K562 (cell line): Measurements from ENCODE around the gene HAT1. TPM values are rescaled to one million over a fixed set of nuclear protein-coding genes. Genes with fewer than 3 reads are reported as not detected.

Experiments used
- ATAC-seq: fragments of 200-7000 bp; cut with Tn5 transposase; 3 replicates; pipeline ENCODE4 v1.9.1; 2020; ENCODE audit warnings: moderate library complexity
- BruUV-seq: library from RNA; stranded (reverse); fragments of 400-500 nt; replicated peaks from 2 replicates; lab custom pipeline; 2021; lab: Mats Ljungman, UMichigan
- CTCF ChIA-PET: fragments of 300-600 bp; formaldehyde crosslinking; extraction: SDS; loops from one replicate; lab custom pipeline; 2021; ENCODE audit warnings: low intra/inter-chr PET ratio; lab: Yijun Ruan, JAX
- POLR2A ChIA-PET: fragments of 300-600, 350-650 bp; sonication (Branson Sonifier 250); formaldehyde crosslinking; extraction: SDS; loops from one replicate; lab custom pipeline; 2021; ENCODE audit warnings: antibody characterized with exemption, inconsistent platforms; lab: Yijun Ruan, JAX
- DNase-seq, 4 experiments: peaks; one replicate each; pipeline versions ENCODE4 v3.0.0 to v3.0.0-alpha.2; 2011 to 2018; ENCODE audit warnings: low spot score in 3 of 4, mixed read lengths in 3 of 4; ENCODE audit errors: extremely low read depth in 1 of 4
- FAIRE-seq: peaks from 2 replicates; lab custom pipeline; 2011; peaks lifted over from hg19 to GRCh38; lab: Jason Lieb, UNC
- H2AFZ ChIP-seq: 2 replicates; pipeline ENCODE4 v1.6.0; 2011; ENCODE audit warnings: low read depth, low read length, control low read depth, inconsistent platforms
- H3K27ac ChIP-seq: fragments of 200-600 bp; 3 replicates; pipeline ENCODE4 v1.8.0; 2011; ENCODE audit warnings: low read depth, mild to moderate bottlenecking, control low read depth, inconsistent platforms, low read length, moderate library complexity, mixed read lengths; ENCODE audit errors: extremely low read depth
- H3K27me3 ChIP-seq, 2 experiments: fragments of 300-600 bp in 1 of 2; 2 replicates in 1 of 2; 3 replicates in 1 of 2; pipeline versions ENCODE4 v1.6.0 to v1.8.0; 2011; ENCODE audit warnings: inconsistent platforms in 2 of 2, low read length in 2 of 2, mild to moderate bottlenecking in 1 of 2, mixed read lengths in 1 of 2, moderate library complexity in 1 of 2; ENCODE audit not compliant: control insufficient read depth in 2 of 2, insufficient read depth in 2 of 2
- H3K36me3 ChIP-seq: fragments of 300-600 bp; 3 replicates; pipeline ENCODE4 v1.8.0; 2011; ENCODE audit warnings: mild to moderate bottlenecking, low read length, inconsistent platforms; ENCODE audit not compliant: control insufficient read depth, insufficient read depth
- H3K4me1 ChIP-seq, 2 experiments: fragments of 200-600 bp in 1 of 2; replicated peaks in 1 of 2; 2 replicates in 1 of 2; 3 replicates in 1 of 2; pipeline versions ENCODE4 v1.5.1 to v1.8.0; 2011; ENCODE audit warnings: inconsistent platforms in 2 of 2, low read length in 2 of 2, mild to moderate bottlenecking in 1 of 2, mixed read lengths in 1 of 2, moderate library complexity in 1 of 2; ENCODE audit not compliant: control insufficient read depth in 2 of 2, insufficient read depth in 2 of 2
- H3K4me2 ChIP-seq: 2 replicates; pipeline ENCODE4 v1.6.1; 2011; ENCODE audit warnings: low read length, control low read depth, inconsistent platforms, mixed read lengths; ENCODE audit not compliant: insufficient read depth
- H3K4me3 ChIP-seq: fragments of 200-600 bp; sonication (generic), shearing (Covaris generic); 2 replicates; pipeline ENCODE4 v1.5.1; 2016; ENCODE audit warnings: control low read depth, inconsistent platforms
- H3K79me2 ChIP-seq: fragments of 200-600 bp; 3 replicates; pipeline ENCODE4 v1.8.0; 2011; ENCODE audit warnings: low read length, inconsistent platforms; ENCODE audit not compliant: control insufficient read depth, insufficient read depth
- H3K9ac ChIP-seq, 2 experiments: 2 replicates each; pipeline versions ENCODE4 v1.6.0 to v1.6.1; 2011; ENCODE audit warnings: low read depth in 2 of 2, low read length in 2 of 2, control low read depth in 1 of 2, inconsistent platforms in 1 of 2, mild to moderate bottlenecking in 1 of 2, mixed read lengths in 1 of 2; ENCODE audit not compliant: insufficient read depth in 1 of 2
- H3K9me1 ChIP-seq: one replicate; pipeline ENCODE4 v1.6.0; 2011; ENCODE audit warnings: inconsistent platforms, mild to moderate bottlenecking, low read length, moderate library complexity; ENCODE audit not compliant: control insufficient read depth, insufficient read depth
- H3K9me3 ChIP-seq: replicated peaks from 2 replicates; pipeline ENCODE4 v1.5.1; 2011; ENCODE audit warnings: low read depth, low read length, inconsistent platforms; ENCODE audit not compliant: control insufficient read depth, insufficient read depth
- H4K20me1 ChIP-seq: replicated peaks from 2 replicates; pipeline ENCODE4 v1.6.1; 2011; ENCODE audit warnings: low read length, inconsistent platforms, mixed read lengths; ENCODE audit not compliant: control insufficient read depth, insufficient read depth
- CEBPB ChIP-seq: fragments of 450-650 bp; IDR thresholded peaks from 2 replicates; pipeline ENCODE4 v1.6.1; 2016; ENCODE audit warnings: missing genetic modification characterization, missing compliant biosample characterization
- CEBPG ChIP-seq, 3 experiments: fragments of 200-800 bp in 1 of 3; sonication (Bioruptor generic) in 1 of 3; sonication (generic) in 1 of 3; formaldehyde crosslinking in 1 of 3; IDR thresholded peaks in 2 of 3; conservative IDR thresholded peaks in 1 of 3; 2 replicates each; pipeline versions ENCODE4 v1.6.1 to v1.8.0; 2016 to 2022; ENCODE audit warnings: missing compliant biosample characterization in 2 of 3, missing genetic modification characterization in 2 of 3, mild to moderate bottlenecking in 1 of 3, missing genetic modification reagents in 1 of 3
- DMBX1 ChIP-seq: fragments of 250-450 bp; sonication (Bioruptor Pico); IDR thresholded peaks from 2 replicates; pipeline ENCODE4 v1.8.0; 2022; ENCODE audit warnings: inconsistent platforms, mild to moderate bottlenecking, moderate library complexity, borderline replicate concordance
- RHOXF2B ChIP-seq: fragments of 250-450 bp; sonication (Bioruptor Pico); conservative IDR thresholded peaks from 2 replicates; pipeline ENCODE4 v1.5.1; 2021
- SMAD3 ChIP-seq: fragments of 450-650 bp; formaldehyde crosslinking; conservative IDR thresholded peaks from 2 replicates; pipeline ENCODE4 v1.4.0; 2020; ENCODE audit warnings: mild to moderate bottlenecking
- SRF ChIP-seq, 2 experiments: fragments of 250-450, 450-650 bp in 1 of 2; sonication (Bioruptor Pico) in 1 of 2; sonication (generic) in 1 of 2; formaldehyde crosslinking; IDR thresholded peaks; 2 replicates each; pipeline versions ENCODE4 v1.5.0 to v1.5.1; 2020 to 2022; ENCODE audit warnings: mild to moderate bottlenecking in 1 of 2, missing genetic modification reagents in 1 of 2
- TSC22D4 ChIP-seq: fragments of 450-650 bp; IDR thresholded peaks from 2 replicates; pipeline ENCODE4 v1.6.1; 2016; ENCODE audit warnings: missing genetic modification characterization, missing biosample characterization, control low read depth
- ZC3H11A ChIP-seq: IDR thresholded peaks from 2 replicates; pipeline ENCODE4 v1.6.1; 2012; ENCODE audit warnings: low read depth, low read length, improper control_type of control experiment
- ZNF316 ChIP-seq: fragments of 450-650 bp; IDR thresholded peaks from 2 replicates; pipeline ENCODE4 v1.6.1; 2016
- WGBS: fragments of 100-300 bp; shearing (Covaris generic); methylation state at CpG from one replicate; pipeline ENCODE4 v1.1.6; 2016; ENCODE audit warnings: low coverage, mixed read lengths; ENCODE audit not compliant: insufficient coverage; ENCODE audit errors: missing lambda C conversion rate; 5-methylcytosine and 5-hydroxymethylcytosine counted together
- in situ Hi-C: fragments of 300-500 bp; cut with MboI; formaldehyde crosslinking; loops from 4 replicates; pipeline ENCODE4 v1.15.0; 2018; ENCODE audit warnings: inconsistent platforms, mixed read lengths
- intact Hi-C: fragments of 100-400 bp; cut with micrococcal nuclease; formaldehyde crosslinking; loops from 2 replicates; pipeline ENCODE4 v1.14.2; 2022
- polyA plus RNA-seq, 8 experiments: library from polyadenylated mRNA; depleted of rRNA in 4 of 8; stranded (reverse) in 5 of 8; unstranded in 3 of 8; fragments of >200 nt; fragmentation: Nextera tagmentation in 2 of 8; fragmentation: Illumina TruSeq in 1 of 8; extraction: Ambion mirVana in 2 of 8; extraction: Trizol in 1 of 8; gene quantifications; 2 replicates each; pipeline versions ENCODE4 v1.2.1 to v1.2.3, GENCODE V29; 2011 to 2014; ENCODE audit warnings: inconsistent platforms in 1 of 8, missing spikeins in 1 of 8
- total RNA-seq, 7 experiments: library from RNA; depleted of rRNA in 6 of 7; stranded (reverse); fragments of >200 nt in 6 of 7; fragmentation: Illumina TruSeq in 2 of 7; extraction: Trizol in 2 of 7; gene quantifications; 2 replicates each; pipeline versions ENCODE4 v1.2.1 to v1.2.3, GENCODE V29; 2011 to 2021; ENCODE audit warnings: low replicate concordance in 1 of 7
- TF ChIP-seq, protein P1 (sequence below), 2 experiments: fragments of 450-650 bp in 1 of 2; sonication (generic) in 1 of 2; formaldehyde crosslinking in 1 of 2; IDR thresholded peaks in 1 of 2; conservative IDR thresholded peaks in 1 of 2; 2 replicates each; pipeline versions ENCODE4 v1.6.1 to v1.8.1; 2016 to 2023; ENCODE audit warnings: mild to moderate bottlenecking in 2 of 2, moderate library complexity in 2 of 2, inconsistent platforms in 1 of 2, missing genetic modification reagents in 1 of 2
- TF ChIP-seq, protein P2 (sequence below): fragments of 450-650 bp; IDR thresholded peaks from 2 replicates; pipeline ENCODE4 v1.6.1; 2018; ENCODE audit warnings: mild to moderate bottlenecking, low read depth; ENCODE audit not compliant: partially characterized antibody

HAT1 gene
- total and polyA plus RNA-seq, 9 of the 15 experiments (the other 6 are each of a cell fraction or from before 2014, with no cell fraction given) = 125 to 384 (median 244) TPM

DNA sequence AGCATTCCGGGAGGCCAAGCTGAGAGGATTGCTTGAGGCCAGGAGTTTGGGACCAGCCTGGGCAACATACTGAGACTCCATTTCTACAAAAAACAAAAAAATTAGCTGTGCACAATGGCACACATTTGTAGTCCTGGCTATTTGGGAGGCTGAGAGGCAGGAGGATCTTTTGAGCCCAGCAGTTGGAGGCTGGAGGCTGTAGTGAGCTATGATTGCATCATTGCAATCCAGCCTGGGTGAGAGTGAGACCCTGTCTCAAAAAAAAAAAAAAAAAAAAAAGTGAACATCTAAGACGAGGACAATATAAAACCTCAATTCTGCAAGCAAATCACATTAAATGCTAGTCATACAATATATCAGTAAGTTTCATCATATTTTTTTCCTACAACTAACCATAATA, 2.8 kb upstream of the HAT1 start:
- WGBS = 69% methylated on average over 2 of the region's 2 CpGs
- FAIRE-seq (no peak), ATAC-seq (no peak), DNase-seq (no peak)
- H3K9ac ChIP-seq = no peak overlapping the region
- H2AFZ ChIP-seq = no peak overlapping the region
- no peaks in the 10 kb centered on the region for H3K27me3 ChIP-seq
- intact Hi-C loops (no loop called here), in situ Hi-C loops (no loop called here)
- no peaks in the 10 kb centered on the region for H3K9me1 ChIP-seq
- no TSS peak for BruUV-seq
- peaks cover 11 to 13% of the 10 kb centered on the region in 2 experiments; a peak in 4 of 5 replicates for H3K4me1 ChIP-seq
- TF ChIP-seq ZNF316 (peak; percentile 37), DMBX1 (CRISPR knock-in tag) (no peak), CEBPG (CRISPR knock-in tag; IDR thresholded peaks at IDR 0.05) (peak; percentile 59), CEBPG (tag; conservative IDR thresholded peaks at IDR 0.05 in 1 of 2, IDR thresholded peaks at IDR 0.05 in 1 of 2) (peak in 1 of 2 experiments; percentile 26; a peak in 1 of 4 replicates), CEBPB (tag) (0 out of 2 replicates have a peak, but pooled peaks have one; percentile 12), TSC22D4 (no peak), RHOXF2B (CRISPR knock-in tag) (no peak), SMAD3 (CRISPR knock-in tag) (no peak), ZC3H11A (no peak), SRF (CRISPR knock-in tag; IDR thresholded peaks at IDR 0.05) (no peak)
- TF ChIP-seq, protein P1, sequence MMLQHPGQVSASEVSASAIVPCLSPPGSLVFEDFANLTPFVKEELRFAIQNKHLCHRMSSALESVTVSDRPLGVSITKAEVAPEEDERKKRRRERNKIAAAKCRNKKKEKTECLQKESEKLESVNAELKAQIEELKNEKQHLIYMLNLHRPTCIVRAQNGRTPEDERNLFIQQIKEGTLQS (IDR thresholded peaks at IDR 0.05) = peak; percentile 56
- TF ChIP-seq, protein P1 (CRISPR knock-in tag; conservative IDR thresholded peaks at IDR 0.05) = no peak
- TF ChIP-seq, protein P2, sequence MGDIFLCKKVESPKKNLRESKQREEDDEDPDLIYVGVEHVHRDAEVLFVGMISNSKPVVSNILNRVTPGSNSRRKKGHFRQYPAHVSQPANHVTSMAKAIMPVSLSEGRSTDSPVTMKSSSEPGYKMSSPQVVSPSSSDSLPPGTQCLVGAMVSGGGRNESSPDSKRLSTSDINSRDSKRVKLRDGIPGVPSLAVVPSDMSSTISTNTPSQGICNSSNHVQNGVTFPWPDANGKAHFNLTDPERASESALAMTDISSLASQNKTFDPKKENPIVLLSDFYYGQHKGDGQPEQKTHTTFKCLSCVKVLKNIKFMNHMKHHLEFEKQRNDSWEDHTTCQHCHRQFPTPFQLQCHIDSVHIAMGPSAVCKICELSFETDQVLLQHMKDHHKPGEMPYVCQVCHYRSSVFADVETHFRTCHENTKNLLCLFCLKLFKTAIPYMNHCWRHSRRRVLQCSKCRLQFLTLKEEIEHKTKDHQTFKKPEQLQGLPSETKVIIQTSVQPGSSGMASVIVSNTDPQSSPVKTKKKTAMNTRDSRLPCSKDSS = no peak
- H3K4me2 ChIP-seq = no peak overlapping the region
- peaks cover 8% of the 10 kb centered on the region for H3K36me3 ChIP-seq
- H3K4me3 ChIP-seq = no peak overlapping the region
- ChIA-PET POLR2A (no interaction called here), CTCF (no interaction called here)
- peaks cover 22% of the 10 kb centered on the region for H3K79me2 ChIP-seq
- no peaks in the 10 kb centered on the region for H3K9me3 ChIP-seq
- no peaks in the 10 kb centered on the region for H4K20me1 ChIP-seq
- no peak overlapping the region for H3K27ac ChIP-seq
